ENCODE data around the gene TSPAN33. TPM values are rescaled to one million over a fixed set of nuclear protein-coding genes. Genes with fewer than 3 reads are reported as not detected.

The TSPAN33 gene
- total RNA-seq, 1 donor from 2014 or later: 1.6 TPM

GRCh38 chr7:129136887-129137642, 7.4 kb upstream of the TSPAN33 start:
- ATAC-seq: peak; percentile 34

DNA sequence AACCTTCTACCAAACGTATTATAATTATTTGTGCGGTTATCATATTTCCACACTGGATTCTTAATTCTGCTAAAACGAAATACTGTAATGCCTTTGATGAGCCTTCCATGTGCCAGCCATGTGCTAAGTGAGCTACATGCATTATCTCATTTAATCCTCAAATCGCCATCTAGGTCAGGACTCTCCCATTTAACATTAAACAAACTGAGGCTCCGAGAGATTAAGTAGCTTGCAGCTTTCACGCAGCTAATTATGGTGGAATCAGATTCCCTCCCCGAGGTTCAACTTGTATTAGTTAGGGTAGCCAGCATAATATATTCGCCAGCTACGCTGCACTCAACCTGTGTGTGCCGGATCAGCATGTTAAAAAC, 798 bp upstream of the TSPAN33 start:
- ATAC-seq: no peak

DNA sequence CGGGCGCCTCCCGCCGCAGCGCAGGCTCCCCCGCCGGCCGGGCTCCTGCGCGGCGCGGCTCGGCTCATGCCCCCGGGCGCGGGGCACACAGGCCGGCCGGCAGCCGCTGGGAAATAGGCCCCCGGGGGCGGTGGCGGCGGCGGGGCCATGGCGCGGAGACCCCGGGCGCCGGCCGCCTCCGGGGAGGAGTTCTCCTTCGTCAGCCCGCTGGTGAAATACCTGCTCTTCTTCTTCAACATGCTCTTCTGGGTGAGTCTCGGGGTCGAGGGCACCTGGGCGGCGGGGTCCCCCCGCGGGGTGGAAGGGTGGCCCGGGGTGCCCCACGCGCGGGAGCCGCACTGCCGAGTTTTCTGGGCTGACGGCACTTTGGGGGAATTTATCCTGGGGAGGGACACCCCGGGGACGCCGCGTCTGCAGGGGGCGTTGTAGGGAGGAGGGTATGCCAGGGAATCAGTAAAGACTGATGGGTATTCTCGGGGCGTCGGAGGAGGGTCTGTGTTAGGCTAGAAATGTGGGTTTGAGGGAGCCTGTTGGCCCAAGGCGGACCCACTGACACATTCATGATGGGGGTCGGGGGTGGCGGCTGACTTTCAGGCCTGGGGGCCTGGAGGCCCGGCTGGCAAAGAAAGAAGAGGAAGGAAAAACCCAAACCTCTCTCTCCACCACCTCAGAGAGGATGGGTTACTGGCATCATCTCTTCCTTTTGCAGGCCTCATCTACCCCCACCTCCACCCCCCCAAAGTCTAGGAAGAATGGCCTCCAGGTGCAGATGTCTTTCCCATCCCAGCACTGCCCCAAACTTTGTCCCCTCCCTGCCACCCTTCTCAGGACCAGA, 544 bp downstream of the TSPAN33 start:
- ATAC-seq: no peak

DNA sequence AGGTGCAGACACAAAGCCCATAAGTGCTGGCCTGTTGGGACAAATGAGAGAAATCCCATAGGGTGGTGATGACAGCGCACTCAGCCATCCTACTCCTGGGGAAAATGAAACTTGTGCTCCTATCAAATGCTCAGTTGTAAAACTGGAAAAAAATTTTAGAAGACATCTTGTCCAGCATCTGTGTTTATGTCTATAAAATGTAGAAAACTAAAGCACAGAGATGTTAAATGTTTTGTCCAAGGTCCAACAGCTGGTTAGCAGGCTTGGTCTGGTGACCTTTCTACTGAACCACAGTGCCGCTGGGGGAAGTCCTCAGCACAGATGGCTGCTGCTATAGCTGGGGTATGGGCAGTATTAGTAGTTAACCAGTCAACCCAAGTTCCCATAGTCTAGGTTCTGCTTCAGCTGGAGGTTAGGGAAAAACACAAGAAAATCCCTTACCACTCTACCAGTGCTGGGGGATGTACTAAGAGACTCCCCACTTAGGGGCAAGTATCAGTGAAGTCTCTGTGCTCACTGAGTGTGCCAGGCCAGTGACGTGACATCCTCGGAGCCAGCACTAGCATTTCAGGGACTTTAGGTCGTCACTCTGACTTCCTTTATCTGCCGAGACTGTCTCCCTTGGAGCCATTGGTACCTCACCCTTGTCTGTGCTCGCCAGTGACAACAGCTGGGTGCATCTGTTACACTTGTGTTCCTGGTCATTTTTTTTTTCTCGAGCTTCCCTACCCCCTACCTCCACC, 1.9 kb downstream of the TSPAN33 start:
- no peak for ATAC-seq

- ATAC-seq: no peak
Measured at GRCh38 chr7:129147731-129148130, 3.2 kb downstream of the TSPAN33 start.

- no peak for ATAC-seq
Measured at GRCh38 chr7:129149511-129149910, 5.0 kb downstream of the TSPAN33 start.

DNA sequence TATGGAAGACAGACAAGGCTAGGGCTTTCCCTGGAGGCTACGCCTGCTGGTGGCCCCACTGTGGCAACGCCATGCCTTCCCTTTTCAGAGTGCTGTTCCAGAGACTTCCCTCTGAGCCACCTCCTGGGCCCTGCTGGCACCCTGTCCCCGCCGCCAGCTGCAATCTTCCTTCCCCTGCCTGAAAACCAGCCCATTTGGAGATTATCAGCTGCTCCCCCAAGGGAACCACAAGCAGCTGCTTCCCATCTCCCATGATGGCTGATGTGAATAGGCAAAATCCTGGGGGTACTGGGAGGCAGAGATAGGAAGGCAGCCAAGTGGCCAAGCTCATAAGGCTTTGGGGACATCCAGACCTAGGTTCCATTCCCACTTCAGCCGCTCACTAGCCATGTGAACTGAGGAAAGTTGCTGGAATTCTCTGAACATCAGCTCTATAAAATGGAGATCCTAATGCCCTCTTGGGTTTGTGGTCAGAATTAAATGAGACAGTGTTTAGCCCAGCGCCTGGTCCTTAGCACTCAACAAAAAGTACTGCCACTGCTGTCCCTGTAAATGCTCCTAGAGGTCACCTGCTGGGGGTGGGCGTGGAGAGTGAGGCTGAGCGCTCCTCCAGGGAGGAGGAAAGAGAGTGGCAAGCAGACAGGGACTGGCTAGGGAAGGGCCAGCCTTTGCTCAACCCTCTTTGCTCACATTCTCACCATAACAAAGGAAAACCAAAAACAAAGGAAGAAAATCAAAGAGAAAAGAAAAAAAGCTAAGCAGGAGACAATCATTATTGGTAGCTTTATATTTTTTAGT, 5.9 kb downstream of the TSPAN33 start:
- ATAC-seq: no peak

DNA sequence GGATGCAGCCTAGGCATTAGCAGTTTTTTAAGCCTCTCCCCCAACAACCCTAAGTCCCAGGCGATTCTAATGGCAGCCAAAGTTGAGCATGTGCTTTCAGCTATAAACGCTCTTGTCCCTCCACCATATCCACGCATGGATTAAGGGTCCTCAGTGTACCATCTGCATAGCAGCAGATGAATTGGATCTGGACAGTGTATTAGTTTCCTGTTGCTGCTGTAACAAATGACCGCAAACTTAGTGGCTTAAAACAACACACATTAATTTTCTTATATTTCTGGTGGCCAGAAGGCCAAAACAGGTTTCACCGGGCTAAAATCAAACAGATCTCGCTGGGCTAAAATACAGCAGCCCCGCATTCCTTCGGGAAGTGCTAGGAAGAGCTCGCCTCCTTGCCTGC, 13.1 kb downstream of the TSPAN33 start:
- no peak for ATAC-seq

- no peak for ATAC-seq
Measured at GRCh38 chr7:129159539-129159938, 15.0 kb downstream of the TSPAN33 start.

DNA sequence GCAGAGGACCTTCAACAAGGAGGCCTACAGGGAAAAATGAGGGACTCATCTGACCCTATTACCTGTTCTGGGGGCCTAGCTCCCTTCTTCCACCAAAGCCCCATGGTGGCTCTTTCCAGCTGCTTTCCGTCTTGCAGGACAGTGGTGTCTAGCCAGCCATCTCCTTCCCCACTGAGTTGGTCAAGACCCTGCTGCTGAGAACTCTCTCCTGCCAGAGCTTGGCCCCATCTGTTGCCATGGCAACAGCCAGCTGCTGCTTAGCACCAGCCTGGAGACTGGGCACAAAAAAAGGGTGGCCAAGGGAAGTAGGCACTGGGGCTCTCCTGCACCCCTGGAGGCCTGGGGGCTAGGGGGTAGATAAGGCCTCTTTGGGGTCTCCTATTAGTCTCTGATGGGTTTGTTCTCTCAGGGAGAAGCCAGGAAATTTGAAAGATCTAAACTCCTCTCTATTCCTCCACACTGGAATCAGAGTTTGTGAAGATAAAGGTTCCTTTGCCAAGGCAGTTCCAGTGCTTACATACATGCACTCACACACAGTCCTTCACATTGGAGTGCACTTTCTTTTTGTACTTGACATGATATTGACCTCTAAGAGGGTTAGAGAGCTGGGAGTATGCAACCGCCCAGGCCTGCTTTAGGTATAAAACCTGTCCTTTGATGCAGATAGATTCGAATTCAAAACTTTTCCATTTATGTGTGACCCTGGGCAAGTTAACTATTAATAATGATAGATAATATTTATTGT, 15.8 kb downstream of the TSPAN33 start:
- no peak for ATAC-seq

- ATAC-seq: no peak
Measured at GRCh38 chr7:129161524-129162225, 17.2 kb downstream of the TSPAN33 start.

- no peak for ATAC-seq
Measured at GRCh38 chr7:129162732-129163131, 18.2 kb downstream of the TSPAN33 start.

GRCh38 chr7:129163875-129164544, 19.5 kb downstream of the TSPAN33 start:
- ATAC-seq: peak; percentile 44

- ATAC-seq: no peak
Measured at GRCh38 chr7:129166745-129167144, 22.2 kb downstream of the TSPAN33 start.

- ATAC-seq: no peak
Measured at GRCh38 chr7:129167817-129168216, 23.3 kb downstream of the TSPAN33 start.

DNA sequence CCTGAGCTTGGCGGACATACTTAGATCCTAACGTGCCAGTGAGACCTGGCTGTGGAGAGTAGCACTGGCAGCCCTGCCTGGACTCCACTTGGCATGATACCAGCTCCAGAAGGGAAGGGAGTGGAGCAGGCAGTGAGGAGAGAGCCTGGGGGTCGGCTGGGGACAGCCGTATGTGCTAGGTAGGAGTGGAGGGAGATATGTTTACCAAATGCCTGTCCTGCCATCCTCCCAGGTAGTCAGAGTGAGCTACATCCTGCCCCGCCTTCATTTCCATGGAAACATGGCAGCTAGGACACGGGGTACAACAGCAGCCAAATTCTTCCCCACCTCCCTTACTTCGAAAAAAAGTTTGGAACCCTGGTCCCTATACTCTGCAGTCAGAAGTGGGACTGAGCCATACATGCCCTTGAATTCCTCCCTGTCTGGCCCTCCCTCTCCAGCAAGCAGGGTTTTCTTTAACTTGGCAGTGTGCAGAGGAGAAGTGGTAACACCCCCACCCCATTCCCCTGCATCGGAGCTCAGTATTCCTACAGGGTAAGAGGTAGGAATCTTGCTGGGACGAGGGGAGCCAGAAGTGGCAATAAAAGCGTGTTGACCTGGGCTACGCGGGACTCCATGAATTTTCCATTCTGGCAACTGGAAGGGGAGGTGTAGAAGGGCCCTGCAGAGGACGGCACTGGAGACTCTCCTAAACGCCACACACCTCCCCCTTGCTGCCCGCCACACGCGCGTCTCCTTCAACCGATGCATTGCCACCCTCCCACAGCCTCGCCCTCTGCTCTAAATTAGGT, 23.9 kb downstream of the TSPAN33 start:
- peak; percentile 38 for ATAC-seq

DNA sequence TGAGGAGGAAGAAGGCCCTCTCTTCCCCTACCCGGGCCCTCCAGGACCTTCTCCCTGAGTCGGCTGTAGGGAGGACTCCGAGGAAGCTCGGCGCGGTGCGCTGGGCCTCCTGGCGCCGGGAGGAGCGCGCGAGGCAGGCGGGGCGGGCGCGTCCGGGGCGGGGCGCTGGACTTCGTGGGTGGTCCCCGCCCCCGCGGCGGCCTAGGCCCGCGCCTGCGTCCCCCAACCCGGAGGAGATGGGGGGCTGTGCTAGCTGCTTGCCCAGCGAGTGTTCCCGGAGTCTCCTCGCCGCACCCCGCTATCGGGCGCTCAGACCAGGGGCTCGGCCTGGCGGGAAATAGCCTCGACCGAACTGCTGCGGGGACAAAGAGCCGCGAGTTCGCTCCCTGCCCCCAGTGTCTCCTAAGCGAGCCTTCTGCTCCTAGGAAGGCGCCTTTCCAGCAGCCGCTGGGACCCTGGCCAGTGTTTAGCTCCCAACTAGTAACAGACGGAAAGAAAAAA, 24.7 kb downstream of the TSPAN33 start:
- peak; percentile 68 for ATAC-seq

GRCh38 chr7:129169686-129170440, 25.4 kb downstream of the TSPAN33 start:
- peak; percentile 23 for ATAC-seq

All from esophagus mucosa (tissue), 1 donor.